Mesendoderm (in vitro differentiated cells): ENCODE measurements around the gene ZNF618.

Experiments used
- DNase-seq: peaks from one replicate; pipeline ENCODE4 v3.0.0; 2013
- H2AK5ac ChIP-seq: 2 replicates; pipeline ENCODE4 v1.6.1; 2013; ENCODE audit warnings: low read length, inconsistent platforms
- H2BK120ac ChIP-seq: 2 replicates; pipeline ENCODE4 v1.6.1; 2013; ENCODE audit warnings: low read depth, mild to moderate bottlenecking, low read length, moderate library complexity, mixed read lengths
- H2BK15ac ChIP-seq: replicated peaks from 2 replicates; pipeline ENCODE4 v1.6.1; 2013; ENCODE audit warnings: low read depth, mild to moderate bottlenecking, moderate library complexity
- H2BK5ac ChIP-seq: 2 replicates; pipeline ENCODE4 v1.6.1; 2013; ENCODE audit warnings: low read length, inconsistent platforms
- H3K18ac ChIP-seq: 2 replicates; pipeline ENCODE4 v1.6.1; 2013; ENCODE audit warnings: mild to moderate bottlenecking, low read length, mixed read lengths
- H3K23ac ChIP-seq: one replicate; pipeline ENCODE4 v1.6.1; 2013; ENCODE audit warnings: low read length
- H3K27ac ChIP-seq: 2 replicates; pipeline ENCODE4 v1.5.1; 2013; ENCODE audit warnings: low read depth, mild to moderate bottlenecking, inconsistent platforms, low read length, moderate library complexity
- H3K27me3 ChIP-seq: 2 replicates; pipeline ENCODE4 v1.6.1; 2013; ENCODE audit warnings: low read length, control low read depth, mild to moderate bottlenecking, inconsistent platforms; ENCODE audit not compliant: insufficient read depth, poor library complexity
- H3K36me3 ChIP-seq: 2 replicates; pipeline ENCODE4 v1.6.1; 2013; ENCODE audit warnings: low read length, inconsistent platforms; ENCODE audit not compliant: control insufficient read depth, insufficient read depth
- H3K4ac ChIP-seq: one replicate; pipeline ENCODE4 v1.6.1; 2013; ENCODE audit warnings: low read depth, mild to moderate bottlenecking, low read length, moderate library complexity
- H3K4me1 ChIP-seq: 2 replicates; pipeline ENCODE4 v1.6.1; 2013; ENCODE audit warnings: low read depth, low read length, inconsistent platforms; ENCODE audit not compliant: control insufficient read depth
- H3K4me2 ChIP-seq: 2 replicates; pipeline ENCODE4 v1.6.1; 2013; ENCODE audit warnings: low read length
- H3K4me3 ChIP-seq: 2 replicates; pipeline ENCODE4 v1.5.1; 2013; ENCODE audit warnings: mild to moderate bottlenecking, low read length
- H3K56ac ChIP-seq: one replicate; pipeline ENCODE4 v1.6.1; 2013; ENCODE audit warnings: low read length
- H3K79me1 ChIP-seq: 2 replicates; pipeline ENCODE4 v1.6.1; 2013; ENCODE audit warnings: low read length, inconsistent platforms
- H3K79me2 ChIP-seq: 2 replicates; pipeline ENCODE4 v1.6.1; 2013; ENCODE audit warnings: mild to moderate bottlenecking, low read length; ENCODE audit not compliant: control insufficient read depth, insufficient read depth
- H3K9ac ChIP-seq: 2 replicates; pipeline ENCODE4 v1.6.1; 2013; ENCODE audit warnings: low read length, inconsistent platforms
- H4K5ac ChIP-seq: one replicate; pipeline ENCODE4 v1.6.1; 2013; ENCODE audit warnings: low read length
- H4K8ac ChIP-seq: one replicate; pipeline ENCODE4 v1.6.1; 2013; ENCODE audit warnings: low read depth, mild to moderate bottlenecking, control low read depth, low read length, moderate library complexity
- WGBS: extraction: QIAGEN DNeasy Blood & Tissue Kit; methylation state at CpG from one replicate; pipeline ENCODE4 v1.1.7; 2013; ENCODE audit warnings: low lambda C conversion rate, missing lambda C conversion rate; ENCODE audit not compliant: insufficient coverage; ENCODE audit errors: extremely low coverage; 5-methylcytosine and 5-hydroxymethylcytosine counted together

The ZNF618 gene

DNA sequence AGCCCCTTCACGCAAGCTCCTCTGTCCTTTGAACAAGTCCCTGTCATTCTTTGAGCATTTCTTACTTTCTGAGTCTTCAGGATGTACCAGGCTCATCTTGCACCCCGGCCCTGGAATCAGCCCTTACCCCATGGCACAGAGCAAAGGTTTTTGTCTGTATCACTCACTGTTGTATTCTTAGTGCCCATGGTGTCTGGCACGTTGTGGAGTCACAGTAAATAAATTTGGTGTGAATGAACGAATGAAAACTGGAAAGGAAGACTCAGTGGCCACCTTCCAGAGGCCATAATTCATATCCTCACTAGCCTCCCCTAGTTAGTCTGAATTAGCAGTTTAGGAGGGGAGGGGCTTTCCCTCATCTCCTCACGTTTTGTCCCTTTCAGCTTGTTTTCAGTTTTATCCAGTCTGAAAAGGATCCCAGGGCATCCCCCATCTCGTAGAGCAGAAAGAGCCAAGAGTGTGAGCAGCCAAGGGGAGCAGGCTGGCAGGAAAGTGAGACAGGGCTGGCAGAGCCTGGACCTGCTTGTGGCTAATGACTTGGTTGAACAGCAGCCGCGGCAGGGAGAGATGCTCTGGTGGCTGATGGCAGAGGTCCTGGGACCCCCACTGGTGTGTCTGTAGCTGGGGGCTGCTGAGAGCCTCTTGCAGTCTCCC is 42.7 kb downstream of the ZNF618 start:
- H3K36me3 ChIP-seq, result no peaks in the 10 kb centered on the region
- H3K56ac ChIP-seq, result no peak overlapping the region
- DNase-seq, result no peak
- H2BK120ac ChIP-seq, result no peak overlapping the region
- no peak overlapping the region for H3K27ac ChIP-seq
- no peak overlapping the region for H3K9ac ChIP-seq
- no peak overlapping the region for H2AK5ac ChIP-seq
- H3K4me2 ChIP-seq, result no peak overlapping the region
- no peak overlapping the region for H2BK5ac ChIP-seq
- no peak overlapping the region for H4K5ac ChIP-seq
- H3K27me3 ChIP-seq, result no peaks in the 10 kb centered on the region
- no peaks in the 10 kb centered on the region for H3K4me1 ChIP-seq
- H3K23ac ChIP-seq, result no peak overlapping the region
- no peak overlapping the region for H3K4me3 ChIP-seq
- peaks cover 26% of the 10 kb centered on the region for H3K79me1 ChIP-seq
- peaks cover 6% of the 10 kb centered on the region for H3K79me2 ChIP-seq
- no peak overlapping the region for H3K18ac ChIP-seq
- H3K4ac ChIP-seq, result no peak overlapping the region
- H4K8ac ChIP-seq, result no peak overlapping the region
- no CpG with 5 or more reads among the region's 8 CpGs for WGBS
- no peak overlapping the region for H2BK15ac ChIP-seq

GRCh38 chr9:113919382-113919781 is 43.3 kb downstream of the ZNF618 start:
- no peak for DNase-seq
- Histone ChIP-seq H2BK120ac (no peak overlapping the region), H4K5ac (no peak overlapping the region), H3K4ac (no peak overlapping the region), H3K27me3 (no peaks in the 10 kb centered on the region), H2BK5ac (no peak overlapping the region), H4K8ac (no peak overlapping the region), H3K56ac (no peak overlapping the region), H3K23ac (no peak overlapping the region), H3K79me1 (peaks cover 26% of the 10 kb centered on the region), H2AK5ac (no peak overlapping the region), H3K18ac (no peak overlapping the region), H3K27ac (no peak overlapping the region), H2BK15ac (no peak overlapping the region), H3K9ac (no peak overlapping the region), H3K4me3 (no peak overlapping the region), H3K4me2 (no peak overlapping the region), H3K4me1 (no peaks in the 10 kb centered on the region), H3K36me3 (no peaks in the 10 kb centered on the region), H3K79me2 (peaks cover 6% of the 10 kb centered on the region)
- WGBS, result no CpG with 5 or more reads among the region's 9 CpGs

DNA sequence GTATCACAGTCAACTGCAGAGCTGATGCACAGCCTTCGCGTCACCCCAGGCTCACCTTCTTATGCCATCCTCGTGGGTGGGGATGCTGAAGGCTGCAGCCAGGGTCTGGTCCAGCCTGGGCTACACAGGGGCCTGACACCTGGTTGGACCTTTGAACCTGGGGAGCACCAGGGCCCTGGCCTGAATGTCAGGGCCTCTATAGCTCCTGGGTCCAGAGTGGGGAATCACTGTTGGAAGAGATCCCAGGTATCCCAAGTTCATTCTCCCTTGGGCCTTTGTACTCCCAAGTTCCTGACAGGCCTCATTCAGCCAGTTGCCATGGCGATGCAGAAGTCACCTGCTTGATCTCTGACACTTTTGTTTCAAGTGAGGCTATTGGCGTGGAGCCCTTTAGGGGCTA is 43.8 kb downstream of the ZNF618 start:
- Histone ChIP-seq H2AK5ac (no peak overlapping the region), H3K79me1 (peaks cover 28% of the 10 kb centered on the region), H3K4ac (no peak overlapping the region), H2BK120ac (no peak overlapping the region), H4K5ac (no peak overlapping the region), H3K56ac (no peak overlapping the region), H3K18ac (no peak overlapping the region), H3K4me2 (no peak overlapping the region), H3K27me3 (no peaks in the 10 kb centered on the region), H3K27ac (no peak overlapping the region), H3K36me3 (no peaks in the 10 kb centered on the region), H3K23ac (no peak overlapping the region), H3K9ac (no peak overlapping the region), H3K79me2 (peaks cover 6% of the 10 kb centered on the region), H3K4me1 (no peaks in the 10 kb centered on the region), H2BK5ac (no peak overlapping the region), H4K8ac (no peak overlapping the region), H2BK15ac (no peak overlapping the region), H3K4me3 (no peak overlapping the region)
- DNase-seq, result peak; percentile 25
- no CpG with 5 or more reads among the region's 5 CpGs for WGBS

DNA sequence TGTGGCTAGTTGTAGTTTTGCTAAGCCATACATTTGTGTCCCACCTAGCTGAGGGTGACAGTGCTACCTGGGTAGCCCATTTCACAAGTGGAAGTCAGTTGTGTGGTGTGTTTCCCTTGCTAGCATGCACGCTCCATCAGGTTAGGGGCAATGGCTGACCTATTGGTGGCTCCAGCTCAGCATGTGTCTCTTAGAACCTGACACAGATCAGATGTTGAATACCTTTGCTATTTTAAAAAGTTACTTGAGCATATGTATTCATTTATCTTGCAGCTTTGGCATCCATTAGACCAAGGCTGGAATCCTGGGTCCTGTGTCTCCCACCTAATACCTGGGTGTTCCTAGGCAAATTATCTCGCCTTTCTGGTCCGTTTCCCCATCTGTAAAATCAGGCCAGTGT is 44.8 kb downstream of the ZNF618 start:
- no peak overlapping the region for H4K5ac ChIP-seq
- H3K79me2 ChIP-seq, result peaks cover 6% of the 10 kb centered on the region
- WGBS, result no CpG with 5 or more reads among the region's 3 CpGs
- DNase-seq, result no peak
- no peak overlapping the region for H3K4me2 ChIP-seq
- H3K79me1 ChIP-seq, result peaks cover 25% of the 10 kb centered on the region
- no peak overlapping the region for H3K18ac ChIP-seq
- H3K4ac ChIP-seq, result no peak overlapping the region
- H3K56ac ChIP-seq, result no peak overlapping the region
- H3K27me3 ChIP-seq, result no peaks in the 10 kb centered on the region
- no peak overlapping the region for H2AK5ac ChIP-seq
- H2BK5ac ChIP-seq, result no peak overlapping the region
- no peak overlapping the region for H4K8ac ChIP-seq
- H3K4me1 ChIP-seq, result no peaks in the 10 kb centered on the region
- H3K23ac ChIP-seq, result no peak overlapping the region
- no peak overlapping the region for H2BK120ac ChIP-seq
- H3K36me3 ChIP-seq, result no peaks in the 10 kb centered on the region
- H3K27ac ChIP-seq, result no peak overlapping the region
- no peak overlapping the region for H2BK15ac ChIP-seq
- H3K4me3 ChIP-seq, result no peak overlapping the region
- no peak overlapping the region for H3K9ac ChIP-seq

GRCh38 chr9:113921396-113921925 is 45.4 kb downstream of the ZNF618 start:
- Histone ChIP-seq H2BK15ac (no peak overlapping the region), H2BK5ac (no peak overlapping the region), H3K9ac (no peak overlapping the region), H3K27ac (no peak overlapping the region), H3K23ac (no peak overlapping the region), H3K18ac (no peak overlapping the region), H3K4me2 (no peak overlapping the region), H4K8ac (no peak overlapping the region), H2BK120ac (no peak overlapping the region), H3K27me3 (no peaks in the 10 kb centered on the region), H3K4ac (no peak overlapping the region), H3K79me2 (peaks cover 6% of the 10 kb centered on the region), H3K36me3 (no peaks in the 10 kb centered on the region), H2AK5ac (no peak overlapping the region), H3K56ac (no peak overlapping the region), H3K79me1 (peaks cover 21% of the 10 kb centered on the region), H3K4me3 (no peak overlapping the region), H3K4me1 (no peaks in the 10 kb centered on the region), H4K5ac (no peak overlapping the region)
- no CpG with 5 or more reads among the region's 3 CpGs for WGBS
- no peak for DNase-seq

DNA sequence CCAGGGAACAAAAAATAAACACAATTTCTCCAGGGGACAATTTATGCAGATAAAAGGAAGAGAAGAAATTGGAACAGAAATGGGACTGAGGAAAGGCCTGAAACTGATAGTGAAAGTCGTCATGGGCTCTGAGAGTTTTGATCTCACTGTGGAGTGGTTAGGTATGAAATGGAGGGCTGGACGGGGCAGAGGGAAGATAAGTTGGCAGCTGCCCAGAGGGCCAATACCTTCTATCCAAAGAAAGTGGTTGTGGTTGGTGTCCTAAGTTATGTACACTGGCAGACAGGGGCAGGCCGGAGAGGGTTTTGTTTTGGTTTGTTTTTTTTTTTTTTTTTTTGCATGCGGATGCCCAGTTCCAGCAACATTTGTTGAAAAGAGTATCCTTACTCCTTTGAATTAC is 46.1 kb downstream of the ZNF618 start:
- Histone ChIP-seq H3K4me3 (no peak overlapping the region), H3K27ac (no peak overlapping the region), H3K4ac (no peak overlapping the region), H2BK5ac (no peak overlapping the region), H3K23ac (no peak overlapping the region), H3K4me1 (no peaks in the 10 kb centered on the region), H3K18ac (no peak overlapping the region), H3K36me3 (no peaks in the 10 kb centered on the region), H3K9ac (no peak overlapping the region), H3K4me2 (no peak overlapping the region), H3K79me1 (peaks cover 20% of the 10 kb centered on the region), H2AK5ac (no peak overlapping the region), H2BK15ac (no peak overlapping the region), H3K56ac (no peak overlapping the region), H3K79me2 (peaks cover 6% of the 10 kb centered on the region), H4K8ac (no peak overlapping the region), H2BK120ac (no peak overlapping the region), H4K5ac (no peak overlapping the region), H3K27me3 (no peaks in the 10 kb centered on the region)
- whole genome bisulfite sequencing, result no CpG with 5 or more reads among the region's 4 CpGs
- DNase-seq, result no peak
